GM18508 (cell line): ENCODE results near the gene PAPSS2.
"Not testable (repeated sequence)": the region's sequence is repeated elsewhere in the genome, so short reads cannot be mapped to it uniquely, and the experiment has no call there.

Experiments used
- ATAC-seq: cut with Tn5 transposase; IDR thresholded peaks from one replicate; pipeline ENCODE4 v1.9.1; 2021; ENCODE audit warnings: moderate number of reproducible peaks; ENCODE audit not compliant: insufficient read depth, unreplicated experiment

PAPSS2 gene

DNA sequence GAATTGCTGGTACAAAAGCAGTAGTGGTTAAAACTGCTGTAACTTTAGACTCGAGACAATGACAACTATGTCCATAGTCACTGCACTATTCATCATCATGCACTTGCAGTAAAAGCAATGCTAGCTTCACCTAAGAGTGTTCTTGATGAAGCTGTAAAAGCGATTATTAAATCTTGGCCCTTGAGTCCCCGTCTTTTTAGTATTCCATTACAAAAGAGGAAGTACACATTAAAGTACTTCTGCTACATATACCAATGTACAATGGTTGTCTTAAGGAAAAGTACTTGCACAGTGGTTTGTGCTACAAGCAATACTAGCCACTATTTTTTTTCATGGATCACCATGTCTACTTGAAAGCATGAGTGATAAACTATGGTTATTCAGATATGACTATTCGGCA is 80.0 kb downstream of the PAPSS2 start:
- no peak for ATAC-seq

GRCh38 chr10:87740254-87740655 is 80.6 kb downstream of the PAPSS2 start:
- ATAC-seq, result no peak

GRCh38 chr10:87742992-87743610 is 83.4 kb downstream of the PAPSS2 start:
- not testable (repeated sequence) for ATAC-seq

- no peak for ATAC-seq
Observed at GRCh38 chr10:87744606-87745005, 84.9 kb downstream of the PAPSS2 start.

GRCh38 chr10:87746911-87747310 is 87.2 kb downstream of the PAPSS2 start:
- ATAC-seq, result no peak

DNA sequence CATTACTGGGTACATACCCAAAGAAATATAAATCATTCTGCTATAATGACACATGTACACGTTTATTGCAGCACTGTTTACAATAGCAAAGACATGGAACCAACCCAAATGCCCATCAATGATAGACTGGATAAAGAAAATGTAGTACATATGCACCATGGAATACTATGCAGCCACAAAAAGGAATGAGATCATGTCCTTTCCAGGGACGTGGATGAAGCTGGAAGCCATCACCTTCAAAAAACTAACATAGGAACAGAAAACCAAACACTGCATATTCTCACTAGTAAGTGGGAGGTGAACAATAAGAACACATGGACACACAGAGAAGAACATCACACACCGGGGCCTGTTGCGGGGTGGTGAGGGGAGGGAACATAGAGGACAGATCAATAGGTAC is 88.6 kb downstream of the PAPSS2 start:
- ATAC-seq, result not testable (repeated sequence)

- ATAC-seq, result no peak
Observed at GRCh38 chr10:87750001-87750671, 90.5 kb downstream of the PAPSS2 start.

DNA sequence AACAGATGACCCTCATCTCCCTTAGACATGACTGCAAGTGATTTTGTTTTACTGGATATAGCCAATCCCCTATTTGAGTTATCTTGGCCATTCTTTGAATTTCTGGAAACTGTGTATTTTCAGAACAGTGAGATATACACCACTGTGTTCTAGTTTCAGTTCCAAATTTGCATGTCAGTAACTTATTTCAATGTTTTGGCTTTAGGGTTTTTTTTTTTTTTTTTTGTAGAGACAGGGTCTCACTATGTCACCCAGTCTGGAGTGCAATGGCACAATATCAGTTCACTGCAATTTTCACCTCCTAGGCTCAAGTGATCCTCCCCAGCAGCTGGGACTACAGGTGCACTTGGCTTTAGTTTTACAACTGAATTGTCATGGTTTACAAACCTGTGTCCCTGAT is 91.1 kb downstream of the PAPSS2 start:
- ATAC-seq, result no peak

- ATAC-seq, result no peak
Observed at GRCh38 chr10:87751274-87751673, 91.6 kb downstream of the PAPSS2 start.

GRCh38 chr10:87752566-87752965 is 92.9 kb downstream of the PAPSS2 start:
- no peak for ATAC-seq

GRCh38 chr10:87753995-87754866 is 94.6 kb downstream of the PAPSS2 start:
- no peak for ATAC-seq

- ATAC-seq, result no peak
Observed at GRCh38 chr10:87757685-87758084, 98.0 kb downstream of the PAPSS2 start.

DNA sequence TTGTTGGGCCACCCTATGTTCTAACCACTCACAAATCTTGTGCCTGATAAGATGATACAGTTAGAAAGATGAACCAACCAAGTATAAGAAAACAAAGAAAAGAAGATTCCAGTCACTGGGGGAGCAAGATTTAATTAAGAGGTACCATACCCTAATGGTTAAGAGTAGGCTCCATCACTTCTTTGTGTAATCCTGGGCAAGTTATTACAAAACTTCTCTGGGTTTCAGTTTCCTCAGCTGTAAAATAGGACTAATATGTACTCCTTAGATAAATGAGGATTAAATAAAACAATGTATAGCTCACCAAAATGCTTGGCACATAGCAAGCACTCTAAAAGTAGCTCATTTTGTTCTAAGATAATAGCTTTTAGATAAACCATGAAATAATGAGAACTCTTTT is 99.9 kb downstream of the PAPSS2 start:
- ATAC-seq, result no peak

- ATAC-seq, result no peak
Observed at GRCh38 chr10:87760195-87760905, 100.7 kb downstream of the PAPSS2 start.

- no peak for ATAC-seq
Observed at GRCh38 chr10:87761153-87761552, 101.5 kb downstream of the PAPSS2 start.

DNA sequence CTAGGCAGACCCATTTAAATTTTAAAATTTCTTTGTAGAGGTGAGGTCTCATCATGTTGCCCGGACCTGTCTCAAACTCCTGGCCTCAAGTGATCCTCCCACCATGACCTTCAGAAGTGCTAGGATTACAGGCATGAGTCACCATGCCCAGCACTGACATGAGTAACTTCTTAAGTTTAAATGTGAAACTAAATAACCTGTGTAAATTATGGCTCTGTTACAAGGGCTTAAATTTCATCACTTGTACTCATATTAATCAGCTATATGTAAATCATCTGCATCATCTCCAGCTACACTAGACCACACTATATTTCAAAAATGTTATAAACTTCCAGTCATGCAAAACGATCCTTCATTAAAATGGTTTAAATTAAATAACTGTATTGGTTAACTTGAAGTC is 102.2 kb downstream of the PAPSS2 start:
- ATAC-seq, result peak; percentile 86

DNA sequence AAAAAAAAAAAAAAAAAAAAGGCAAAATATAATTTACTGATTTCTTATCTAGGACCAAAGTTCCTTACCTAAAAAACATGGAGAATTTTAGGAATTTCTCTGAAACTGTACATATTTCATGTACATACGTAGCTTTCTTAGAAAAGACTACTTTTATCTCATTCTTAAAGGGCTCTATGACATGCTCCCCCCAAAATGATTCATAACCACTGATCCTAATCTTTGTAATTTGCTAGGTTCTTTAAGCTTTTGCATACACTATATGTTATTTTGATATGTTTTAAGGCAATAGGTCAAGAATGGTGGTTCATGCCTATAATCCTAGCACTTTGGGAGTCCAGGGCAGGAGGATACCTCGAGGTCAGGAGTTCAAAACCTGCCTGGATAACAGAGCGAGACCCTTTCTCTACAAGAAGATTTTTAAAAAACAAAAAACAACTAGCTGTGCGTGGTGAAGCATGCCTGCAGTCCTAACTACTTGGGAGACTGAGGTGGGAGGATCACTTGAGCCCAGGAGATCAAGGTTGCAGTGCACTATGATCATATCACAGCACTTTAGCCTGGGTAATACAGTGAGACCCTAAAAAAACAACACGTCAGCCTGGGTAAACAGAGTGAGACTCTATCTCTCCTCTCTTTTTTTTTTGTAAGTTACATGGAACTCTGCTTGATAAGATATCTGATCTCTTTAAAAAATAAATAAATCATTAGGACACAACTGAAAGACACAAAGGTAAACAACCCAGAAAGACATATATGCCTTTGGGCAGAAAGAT is 103.6 kb downstream of the PAPSS2 start:
- ATAC-seq, result no peak

DNA sequence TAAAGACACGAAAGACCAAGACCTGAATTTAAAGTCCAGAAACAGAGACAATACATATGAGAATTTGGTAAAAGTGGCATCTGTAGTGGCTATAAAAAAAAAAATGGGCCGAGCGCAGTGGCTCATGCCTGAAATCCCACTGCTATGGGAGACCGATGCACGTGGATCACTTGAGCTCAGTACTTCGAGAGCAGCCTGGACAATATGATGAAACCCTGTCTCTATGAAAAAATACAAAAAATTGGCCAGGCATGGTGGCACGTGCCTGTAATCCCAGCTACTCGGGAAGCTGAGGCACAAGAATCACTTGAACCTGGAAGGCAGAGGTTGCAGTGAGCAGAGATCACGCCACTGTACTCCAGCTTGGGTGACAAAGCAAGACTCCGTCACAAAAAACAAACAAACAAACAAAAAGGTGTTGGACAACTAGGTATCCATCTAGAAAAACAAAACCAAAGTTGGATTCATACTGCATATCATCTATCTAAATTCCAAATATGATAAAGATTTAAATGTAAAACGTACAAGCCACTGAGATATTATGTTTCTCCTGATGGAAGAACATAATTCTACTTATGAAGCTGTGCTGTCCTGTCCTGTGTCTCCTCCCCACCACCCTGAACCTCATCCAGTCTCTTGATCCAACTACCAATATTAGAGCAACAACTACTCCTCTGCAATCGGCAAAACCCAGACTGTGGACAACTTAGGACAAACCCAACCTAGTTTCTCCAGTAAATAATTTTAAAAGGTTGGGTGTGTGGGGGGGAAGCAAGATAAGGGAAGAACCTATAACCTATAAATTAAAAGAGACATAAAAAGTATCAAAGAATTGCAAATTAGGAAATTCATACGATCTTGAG is 104.6 kb downstream of the PAPSS2 start:
- ATAC-seq, result no peak
